Measurements from ENCODE around the gene UPK3BL1.
"Not testable (repeated sequence)": the region's sequence is repeated elsewhere in the genome, so short reads cannot be mapped to it uniquely, and the experiment has no call there.

GRCh38 chr7:102614346-102614697, 28.3 kb downstream of the UPK3BL1 start:
- TF ChIP-seq, protein P1, sequence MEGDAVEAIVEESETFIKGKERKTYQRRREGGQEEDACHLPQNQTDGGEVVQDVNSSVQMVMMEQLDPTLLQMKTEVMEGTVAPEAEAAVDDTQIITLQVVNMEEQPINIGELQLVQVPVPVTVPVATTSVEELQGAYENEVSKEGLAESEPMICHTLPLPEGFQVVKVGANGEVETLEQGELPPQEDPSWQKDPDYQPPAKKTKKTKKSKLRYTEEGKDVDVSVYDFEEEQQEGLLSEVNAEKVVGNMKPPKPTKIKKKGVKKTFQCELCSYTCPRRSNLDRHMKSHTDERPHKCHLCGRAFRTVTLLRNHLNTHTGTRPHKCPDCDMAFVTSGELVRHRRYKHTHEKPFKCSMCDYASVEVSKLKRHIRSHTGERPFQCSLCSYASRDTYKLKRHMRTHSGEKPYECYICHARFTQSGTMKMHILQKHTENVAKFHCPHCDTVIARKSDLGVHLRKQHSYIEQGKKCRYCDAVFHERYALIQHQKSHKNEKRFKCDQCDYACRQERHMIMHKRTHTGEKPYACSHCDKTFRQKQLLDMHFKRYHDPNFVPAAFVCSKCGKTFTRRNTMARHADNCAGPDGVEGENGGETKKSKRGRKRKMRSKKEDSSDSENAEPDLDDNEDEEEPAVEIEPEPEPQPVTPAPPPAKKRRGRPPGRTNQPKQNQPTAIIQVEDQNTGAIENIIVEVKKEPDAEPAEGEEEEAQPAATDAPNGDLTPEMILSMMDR (IDR thresholded peaks at IDR 0.05) = not testable (repeated sequence)
- not testable (repeated sequence) for TF ChIP-seq POLR2A (IDR thresholded peaks at IDR 0.05)

All from lower leg skin (tissue), 3 donors.